ENCODE measurements around the gene ZFP14. TPM values are rescaled to one million over a fixed set of nuclear protein-coding genes. Genes with fewer than 3 reads are reported as not detected.

ZFP14 gene
- total and polyA plus RNA-seq, 12 donors: 1.7 to 10.1 (median 4.1) TPM

DNA sequence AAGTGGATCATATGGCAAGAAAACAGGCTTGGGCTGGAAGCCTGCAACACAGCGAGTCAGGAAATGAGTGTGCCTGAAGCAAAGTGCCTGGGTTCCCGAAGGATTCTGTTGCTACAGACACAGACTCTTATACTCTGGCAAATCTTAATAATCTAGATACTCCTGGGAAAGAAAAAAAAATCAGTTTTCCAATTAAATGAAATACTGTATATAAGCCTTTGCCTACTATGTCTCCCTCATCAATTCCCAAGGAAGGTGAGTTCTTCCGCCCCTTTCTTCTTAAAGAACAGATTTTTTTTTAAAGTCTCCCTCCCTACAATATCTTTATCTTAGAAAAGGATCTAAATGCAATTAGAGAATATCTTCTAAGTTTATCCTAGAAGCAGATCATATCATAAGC is 29.1 kb upstream of the ZFP14 start:
- H3K4me1 ChIP-seq (replicated peaks in 1 of 2): no peaks in the 10 kb centered on the region
- no peaks in the 10 kb centered on the region for H3K27me3 ChIP-seq
- DNase-seq: no peak
- no peak overlapping the region for H3K4me3 ChIP-seq
- no peak overlapping the region for H3K27ac ChIP-seq
- peaks cover 0 to 57% of the 10 kb centered on the region in 2 donors for H3K36me3 ChIP-seq (replicated peaks in 1 of 2)
- intact Hi-C loops (cut with DNase I): no loop called here
- WGBS, 4 donors: 79 to 99% (median 95%) methylated on average over 3 of the region's 3 CpGs
- no peak for TF ChIP-seq POLR2A (IDR thresholded peaks at IDR 0.05)
- TF ChIP-seq, protein P1, sequence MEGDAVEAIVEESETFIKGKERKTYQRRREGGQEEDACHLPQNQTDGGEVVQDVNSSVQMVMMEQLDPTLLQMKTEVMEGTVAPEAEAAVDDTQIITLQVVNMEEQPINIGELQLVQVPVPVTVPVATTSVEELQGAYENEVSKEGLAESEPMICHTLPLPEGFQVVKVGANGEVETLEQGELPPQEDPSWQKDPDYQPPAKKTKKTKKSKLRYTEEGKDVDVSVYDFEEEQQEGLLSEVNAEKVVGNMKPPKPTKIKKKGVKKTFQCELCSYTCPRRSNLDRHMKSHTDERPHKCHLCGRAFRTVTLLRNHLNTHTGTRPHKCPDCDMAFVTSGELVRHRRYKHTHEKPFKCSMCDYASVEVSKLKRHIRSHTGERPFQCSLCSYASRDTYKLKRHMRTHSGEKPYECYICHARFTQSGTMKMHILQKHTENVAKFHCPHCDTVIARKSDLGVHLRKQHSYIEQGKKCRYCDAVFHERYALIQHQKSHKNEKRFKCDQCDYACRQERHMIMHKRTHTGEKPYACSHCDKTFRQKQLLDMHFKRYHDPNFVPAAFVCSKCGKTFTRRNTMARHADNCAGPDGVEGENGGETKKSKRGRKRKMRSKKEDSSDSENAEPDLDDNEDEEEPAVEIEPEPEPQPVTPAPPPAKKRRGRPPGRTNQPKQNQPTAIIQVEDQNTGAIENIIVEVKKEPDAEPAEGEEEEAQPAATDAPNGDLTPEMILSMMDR (IDR thresholded peaks at IDR 0.05): no peak
- H3K9me3 ChIP-seq (replicated peaks in 1 of 3): no peaks in the 10 kb centered on the region

GRCh38 chr19:36404498-36404897 is 25.5 kb upstream of the ZFP14 start:
- TF ChIP-seq, protein P1 (IDR thresholded peaks at IDR 0.05): no peak
- TF ChIP-seq POLR2A (IDR thresholded peaks at IDR 0.05): no peak
- Histone ChIP-seq H3K36me3 (replicated peaks in 1 of 2) (peaks cover 0 to 65% of the 10 kb centered on the region in 2 donors), H3K27me3 (no peaks in the 10 kb centered on the region), H3K4me3 (no peak overlapping the region), H3K27ac (no peak overlapping the region), H3K4me1 (replicated peaks in 1 of 2) (no peaks in the 10 kb centered on the region), H3K9me3 (replicated peaks in 1 of 3) (peaks cover 0 to 5% (median 0%) of the 10 kb centered on the region in 3 donors)
- WGBS, 4 donors: 96 to 100% (median 98%) methylated on average over 3 of the region's 3 CpGs
- DNase-seq: no peak
- intact Hi-C loops (cut with DNase I): no loop called here

GRCh38 chr19:36401475-36401874 is 22.5 kb upstream of the ZFP14 start:
- intact Hi-C loops (cut with DNase I): no loop called here

DNA sequence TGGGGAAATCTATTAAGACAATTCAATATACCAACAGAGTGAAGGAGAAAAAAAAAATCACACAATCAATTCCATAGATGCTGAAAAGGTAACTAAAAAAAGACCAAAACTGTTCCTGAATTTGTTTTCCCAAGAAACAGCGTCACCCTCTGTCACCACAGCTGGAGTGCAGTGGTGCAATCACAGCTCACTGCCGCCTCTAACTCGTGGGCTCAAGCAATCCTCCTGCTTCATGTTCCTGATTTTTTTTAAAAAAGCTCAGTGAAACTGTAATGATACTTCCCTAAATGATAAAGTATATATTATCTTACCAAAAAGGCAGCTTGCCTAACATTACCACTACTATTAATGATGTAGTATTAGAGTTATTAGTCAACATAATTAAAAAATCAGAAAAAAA is 19.6 kb upstream of the ZFP14 start:
- WGBS, 4 donors: 89 to 99% (median 90%) methylated on average over 3 of the region's 3 CpGs
- intact Hi-C loops (cut with DNase I): no loop called here
- H3K4me1 ChIP-seq (replicated peaks in 1 of 2): no peaks in the 10 kb centered on the region
- peaks cover 2 to 15% of the 10 kb centered on the region in 2 donors for H3K36me3 ChIP-seq (replicated peaks in 1 of 2)
- no peak overlapping the region for H3K4me3 ChIP-seq
- peaks cover 0 to 34% (median 0%) of the 10 kb centered on the region in 3 donors for H3K9me3 ChIP-seq (replicated peaks in 1 of 3)
- TF ChIP-seq POLR2A (IDR thresholded peaks at IDR 0.05): no peak
- TF ChIP-seq, protein P1 (IDR thresholded peaks at IDR 0.05): no peak
- no peaks in the 10 kb centered on the region for H3K27me3 ChIP-seq
- no peak overlapping the region for H3K27ac ChIP-seq
- DNase-seq: no peak

More at GRCh38 chr19:36401475-36401874, 22.5 kb upstream of the ZFP14 start:
- Histone ChIP-seq H3K27ac (no peak overlapping the region), H3K4me1 (replicated peaks in 1 of 2) (no peaks in the 10 kb centered on the region), H3K36me3 (replicated peaks in 1 of 2) (peaks cover 0 to 41% of the 10 kb centered on the region in 2 donors), H3K9me3 (replicated peaks in 1 of 3) (peaks cover 0 to 12% (median 0%) of the 10 kb centered on the region in 3 donors), H3K4me3 (no peak overlapping the region), H3K27me3 (no peaks in the 10 kb centered on the region)
- no peak for TF ChIP-seq POLR2A (IDR thresholded peaks at IDR 0.05)
- TF ChIP-seq, protein P1 (IDR thresholded peaks at IDR 0.05): no peak
- WGBS, 4 donors: 86 to 90% (median 87%) methylated on average over 7 of the region's 7 CpGs
- no peak for DNase-seq

All from adrenal gland (tissue), 12 donors.